ENCODE measurements around the gene CCNL2. TPM values are rescaled to one million over a fixed set of nuclear protein-coding genes. Genes with fewer than 3 reads are reported as not detected.

Gene CCNL2
- total and polyA plus RNA-seq, 12 donors = 38.5 to 243 (median 48.0) TPM

GRCh38 chr1:1356166-1356795 is 42.9 kb downstream of the CCNL2 start:
- 48 to 75% methylated on average over 6 to 8 of the region's 8 CpGs for WGBS, 2 donors
- peaks cover 14 to 79% (median 50%) of the 10 kb centered on the region in 9 donors for H3K4me1 ChIP-seq
- intact Hi-C loops (cut with DNase I) = loop anchor here in 1 of 10 donors (5.0 kb wide), 1 partner anchor 239 kb away; the partner anchor contains the start of gene C1orf159

GRCh38 chr1:1355416-1355815 is 43.7 kb downstream of the CCNL2 start:
- ATAC-seq (peak in 1 of 8 donors; percentile 5), DNase-seq (peak; percentile 23 to 62)
- H3K4me1 ChIP-seq = peaks cover 14 to 71% (median 50%) of the 10 kb centered on the region in 9 donors
- H3K9me3 ChIP-seq = no peaks in the 10 kb centered on the region
- TF ChIP-seq CTCF (IDR thresholded peaks at IDR 0.05) = no peak
- H3K4me3 ChIP-seq = peak overlapping the region in 8 of 10 donors; percentile 14 to 69 (median 40)
- peak overlapping the region in 3 of 10 donors; percentile 20 to 36 (median 34) for H3K27ac ChIP-seq
- intact Hi-C loops (cut with DNase I) = loop anchor here in 1 of 10 donors (5.0 kb wide), 1 partner anchor 238 kb away; the partner anchor contains the start of gene C1orf159
- peaks cover 0 to 84% (median 57%) of the 10 kb centered on the region in 7 donors for H3K27me3 ChIP-seq
- WGBS, 2 donors = 3 to 8% methylated on average over 44 to 52 of the region's 52 CpGs
- peaks cover 0 to 19% (median 0%) of the 10 kb centered on the region in 9 donors for H3K36me3 ChIP-seq

More at GRCh38 chr1:1356166-1356795, 42.9 kb downstream of the CCNL2 start:
- H3K4me3 ChIP-seq = peak overlapping the region in 9 of 10 donors; percentile 19 to 69 (median 52)
- DNase-seq (no peak), ATAC-seq (no peak)
- H3K36me3 ChIP-seq = peaks cover 0 to 19% (median 0%) of the 10 kb centered on the region in 9 donors
- H3K27ac ChIP-seq = peak overlapping the region in 6 of 10 donors; percentile 84 to 93 (median 87)
- H3K9me3 ChIP-seq = no peaks in the 10 kb centered on the region
- TF ChIP-seq CTCF (IDR thresholded peaks at IDR 0.05) = no peak
- peaks cover 0 to 90% (median 59%) of the 10 kb centered on the region in 7 donors for H3K27me3 ChIP-seq

- ATAC-seq (no peak), DNase-seq (peak in 1 of 2 donors; percentile 20)
- intact Hi-C loops (cut with DNase I) = loop anchor here in 1 of 10 donors (5.0 kb wide), 1 partner anchor 237 kb away; the partner anchor contains the start of gene C1orf159
- no peak for TF ChIP-seq CTCF (IDR thresholded peaks at IDR 0.05)
- whole genome bisulfite sequencing, 2 donors = 25 to 33% methylated on average over 102 to 116 of the region's 116 CpGs
- Histone ChIP-seq H3K27me3 (peaks cover 0 to 75% (median 57%) of the 10 kb centered on the region in 7 donors), H3K27ac (peak overlapping the region in 2 of 10 donors; percentile 20 to 75), H3K36me3 (peaks cover 0 to 19% (median 0%) of the 10 kb centered on the region in 9 donors), H3K4me3 (peak overlapping the region in 6 of 10 donors; percentile 27 to 69 (median 42)), H3K4me1 (peaks cover 14 to 63% (median 46%) of the 10 kb centered on the region in 9 donors), H3K9me3 (no peaks in the 10 kb centered on the region)
Observed at GRCh38 chr1:1354271-1355247, 44.6 kb downstream of the CCNL2 start.
